Trophoblast cell (in vitro differentiated cells and primary cell): Measurements from ENCODE around the gene RHNO1.

ENCODE experiments used
- DNase-seq, 2 donors: peaks; one replicate each; pipeline ENCODE4 v3.0.0-alpha.2; 2016
- H2AFZ ChIP-seq: 2 replicates; pipeline ENCODE4 v1.6.1; 2013; ENCODE audit warnings: low read length, moderate library complexity, mild to moderate bottlenecking; ENCODE audit not compliant: insufficient read depth, poor library complexity
- H2AK5ac ChIP-seq: 2 replicates; pipeline ENCODE4 v1.6.1; 2013; ENCODE audit warnings: mild to moderate bottlenecking, low read length
- H2BK120ac ChIP-seq: 2 replicates; pipeline ENCODE4 v1.6.1; 2013; ENCODE audit warnings: low read length, mild to moderate bottlenecking, moderate library complexity; ENCODE audit not compliant: insufficient read depth, poor library complexity
- H2BK12ac ChIP-seq: 2 replicates; pipeline ENCODE4 v1.6.1; 2013; ENCODE audit warnings: mild to moderate bottlenecking, low read length, moderate library complexity
- H2BK5ac ChIP-seq: 2 replicates; pipeline ENCODE4 v1.6.1; 2013; ENCODE audit warnings: low read length, low read depth, moderate library complexity, mild to moderate bottlenecking; ENCODE audit not compliant: poor library complexity
- H3K14ac ChIP-seq: 2 replicates; pipeline ENCODE4 v1.6.1; 2013; ENCODE audit warnings: mild to moderate bottlenecking, low read length
- H3K18ac ChIP-seq: 2 replicates; pipeline ENCODE4 v1.6.1; 2013; ENCODE audit warnings: mild to moderate bottlenecking, low read length
- H3K23ac ChIP-seq: 2 replicates; pipeline ENCODE4 v1.6.1; 2013; ENCODE audit warnings: low read length
- H3K27ac ChIP-seq: 2 replicates; pipeline ENCODE4 v1.5.1; 2013; ENCODE audit warnings: low read depth, mild to moderate bottlenecking, inconsistent platforms, low read length, moderate library complexity
- H3K27me3 ChIP-seq: 2 replicates; pipeline ENCODE4 v1.6.1; 2013; ENCODE audit warnings: inconsistent platforms, mild to moderate bottlenecking, low read length, moderate library complexity; ENCODE audit not compliant: insufficient read depth
- H3K36me3 ChIP-seq, 2 experiments: 1 replicate in 1 of 2; 2 replicates in 1 of 2; pipeline ENCODE4 v1.6.1; 2013; ENCODE audit warnings: low read length in 2 of 2, mild to moderate bottlenecking in 2 of 2, moderate library complexity in 1 of 2; ENCODE audit not compliant: insufficient read depth in 2 of 2, control insufficient read depth in 1 of 2
- H3K4ac ChIP-seq: 2 replicates; pipeline ENCODE4 v1.6.1; 2013; ENCODE audit warnings: low read depth, mild to moderate bottlenecking, low read length, moderate library complexity
- H3K4me1 ChIP-seq, 2 experiments: 1 replicate in 1 of 2; 2 replicates in 1 of 2; pipeline ENCODE4 v1.6.1; 2013; ENCODE audit warnings: low read length in 2 of 2, mild to moderate bottlenecking in 2 of 2, moderate library complexity in 1 of 2; ENCODE audit not compliant: insufficient read depth in 2 of 2, control insufficient read depth in 1 of 2
- H3K4me2 ChIP-seq: 2 replicates; pipeline ENCODE4 v1.6.1; 2013; ENCODE audit warnings: inconsistent platforms, mild to moderate bottlenecking, low read length, moderate library complexity
- H3K4me3 ChIP-seq: 2 replicates; pipeline ENCODE4 v1.5.1; 2013; ENCODE audit warnings: mild to moderate bottlenecking, low read depth, low read length, inconsistent platforms
- H3K79me1 ChIP-seq: one replicate; pipeline ENCODE4 v1.6.1; 2013; ENCODE audit warnings: low read length
- H3K79me2 ChIP-seq: 2 replicates; pipeline ENCODE4 v1.6.1; 2013; ENCODE audit warnings: low read length, mild to moderate bottlenecking; ENCODE audit not compliant: control insufficient read depth, insufficient read depth, poor library complexity
- H3K9ac ChIP-seq: 2 replicates; pipeline ENCODE4 v1.6.1; 2013; ENCODE audit warnings: mild to moderate bottlenecking, low read length
- H3K9me3 ChIP-seq: 2 replicates; pipeline ENCODE4 v1.6.1; 2013; ENCODE audit warnings: low read depth, mild to moderate bottlenecking, control low read depth, inconsistent platforms, low read length; ENCODE audit not compliant: insufficient read depth
- H4K12ac ChIP-seq: 2 replicates; pipeline ENCODE4 v1.6.1; 2013; ENCODE audit warnings: low read depth, mild to moderate bottlenecking, low read length, moderate library complexity
- H4K8ac ChIP-seq: 2 replicates; pipeline ENCODE4 v1.6.1; 2013; ENCODE audit warnings: low read depth, mild to moderate bottlenecking, low read length, moderate library complexity
- H4K91ac ChIP-seq: one replicate; pipeline ENCODE4 v1.6.1; 2013; ENCODE audit warnings: low read depth, mild to moderate bottlenecking, low read length, moderate library complexity
- WGBS: extraction: QIAGEN DNeasy Blood & Tissue Kit; methylation state at CpG from one replicate; pipeline ENCODE4 v1.1.7; 2013; ENCODE audit warnings: missing lambda C conversion rate; ENCODE audit not compliant: insufficient read length, insufficient coverage; ENCODE audit errors: extremely low coverage; 5-methylcytosine and 5-hydroxymethylcytosine counted together

The RHNO1 gene

DNA sequence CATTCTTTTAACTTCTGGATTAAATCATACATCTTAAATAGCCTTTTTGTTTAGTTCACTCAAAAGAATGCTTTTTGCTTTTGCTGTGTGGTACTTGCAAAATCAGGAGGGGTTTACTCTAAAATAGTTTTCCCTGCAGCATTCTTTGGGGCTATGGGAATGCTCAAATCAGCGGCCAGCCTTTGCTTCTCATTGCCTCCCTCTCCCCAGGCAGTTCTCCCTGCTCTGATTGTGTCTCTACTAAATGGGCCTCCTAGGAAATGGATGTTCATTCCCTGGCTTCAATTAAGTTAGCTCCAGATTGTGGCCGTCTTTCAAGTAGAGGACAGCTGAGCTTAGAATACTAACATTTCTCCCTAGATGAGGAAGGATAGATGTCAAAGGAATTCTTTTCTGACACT, 18.0 kb downstream of the RHNO1 start:
- Histone ChIP-seq H3K27ac (no peak overlapping the region), H3K79me1 (peaks cover 10% of the 10 kb centered on the region), H3K4me2 (no peak overlapping the region), H3K4me3 (no peak overlapping the region), H3K36me3 (no peaks in the 10 kb centered on the region), H3K9me3 (no peaks in the 10 kb centered on the region), H4K8ac (no peak overlapping the region), H3K4me1 (peaks cover 5 to 6% of the 10 kb centered on the region in 2 experiments), H3K27me3 (no peaks in the 10 kb centered on the region), H3K18ac (no peak overlapping the region), H2AK5ac (no peak overlapping the region), H3K9ac (no peak overlapping the region), H3K23ac (no peak overlapping the region), H3K14ac (no peak overlapping the region), H2BK120ac (no peak overlapping the region), H4K91ac (no peak overlapping the region), H4K12ac (no peak overlapping the region), H2BK12ac (no peak overlapping the region), H3K79me2 (peaks cover 8% of the 10 kb centered on the region), H3K4ac (no peak overlapping the region), H2AFZ (no peak overlapping the region), H2BK5ac (no peak overlapping the region)
- DNase-seq = no peak
- WGBS = no CpG with 5 or more reads among the region's 2 CpGs

DNA sequence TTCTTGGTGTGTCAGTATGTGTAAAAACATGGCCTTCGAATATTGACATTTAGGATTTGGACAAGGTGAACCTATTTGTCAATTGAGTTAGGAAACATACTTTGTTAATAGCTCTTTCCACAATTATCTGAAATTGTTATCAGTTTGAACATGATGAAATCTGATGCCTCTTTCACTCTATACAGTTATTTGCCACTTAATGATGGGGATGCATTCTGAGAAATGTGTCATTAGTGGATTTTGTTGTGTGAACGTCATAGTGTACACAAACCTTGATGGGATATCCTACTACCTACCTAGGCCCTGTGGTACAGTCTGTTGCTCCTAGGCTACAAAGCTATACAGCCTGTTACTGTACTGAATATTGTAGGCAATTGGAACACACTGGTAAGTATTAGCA, 18.5 kb downstream of the RHNO1 start:
- Histone ChIP-seq H3K36me3 (no peaks in the 10 kb centered on the region), H3K4ac (no peak overlapping the region), H3K27me3 (no peaks in the 10 kb centered on the region), H3K79me1 (peaks cover 6% of the 10 kb centered on the region), H3K14ac (no peak overlapping the region), H3K18ac (no peak overlapping the region), H3K4me3 (no peak overlapping the region), H3K4me1 (peaks cover 2 to 3% of the 10 kb centered on the region in 2 experiments), H2BK120ac (no peak overlapping the region), H2BK12ac (no peak overlapping the region), H3K4me2 (no peak overlapping the region), H4K8ac (no peak overlapping the region), H3K79me2 (peaks cover 4% of the 10 kb centered on the region), H2AFZ (no peak overlapping the region), H4K91ac (no peak overlapping the region), H2AK5ac (no peak overlapping the region), H3K23ac (no peak overlapping the region), H4K12ac (no peak overlapping the region), H3K9me3 (no peaks in the 10 kb centered on the region), H3K9ac (no peak overlapping the region), H3K27ac (no peak overlapping the region), H2BK5ac (no peak overlapping the region)
- DNase-seq = peak in 1 of 2 donors; percentile 56
- WGBS = no CpG with 5 or more reads among the region's 2 CpGs

GRCh38 chr12:2897418-2897817, 20.4 kb downstream of the RHNO1 start:
- no peak overlapping the region for H2BK5ac ChIP-seq
- no peak overlapping the region for H3K14ac ChIP-seq
- no peak overlapping the region for H3K4me2 ChIP-seq
- H3K9ac ChIP-seq = no peak overlapping the region
- H2BK120ac ChIP-seq = no peak overlapping the region
- H3K79me1 ChIP-seq = no peaks in the 10 kb centered on the region
- H3K27ac ChIP-seq = no peak overlapping the region
- no peak overlapping the region for H4K8ac ChIP-seq
- no peak overlapping the region for H4K91ac ChIP-seq
- H3K9me3 ChIP-seq = no peaks in the 10 kb centered on the region
- H2BK12ac ChIP-seq = no peak overlapping the region
- H4K12ac ChIP-seq = no peak overlapping the region
- no peaks in the 10 kb centered on the region for H3K79me2 ChIP-seq
- H2AFZ ChIP-seq = no peak overlapping the region
- H3K36me3 ChIP-seq = no peaks in the 10 kb centered on the region
- no peak overlapping the region for H3K4me3 ChIP-seq
- WGBS = no CpG with 5 or more reads among the region's 5 CpGs
- H3K27me3 ChIP-seq = no peaks in the 10 kb centered on the region
- no peak overlapping the region for H2AK5ac ChIP-seq
- peaks cover 2 to 3% of the 10 kb centered on the region in 2 experiments for H3K4me1 ChIP-seq
- DNase-seq = no peak
- no peak overlapping the region for H3K23ac ChIP-seq
- no peak overlapping the region for H3K4ac ChIP-seq
- H3K18ac ChIP-seq = no peak overlapping the region

DNA sequence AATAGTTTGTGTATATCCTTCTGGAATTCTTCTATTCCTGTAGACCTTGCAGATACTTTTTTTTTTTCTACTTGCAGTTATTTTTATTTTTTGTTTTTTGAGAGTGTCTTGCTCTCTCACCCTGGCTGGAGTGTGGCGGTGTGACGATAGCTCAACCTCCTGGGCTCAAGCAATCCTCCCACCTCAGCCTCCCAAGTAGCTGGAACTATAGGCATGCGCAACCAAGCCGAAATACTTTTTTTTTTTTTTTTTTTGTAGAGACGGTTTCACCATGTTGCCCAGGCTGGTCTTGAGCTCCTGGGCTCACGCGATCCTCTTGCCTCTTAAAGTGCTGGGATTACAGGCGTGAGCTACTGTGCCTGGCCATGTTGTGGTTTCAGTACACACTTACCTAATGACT, 23.6 kb downstream of the RHNO1 start:
- Histone ChIP-seq H4K12ac (no peak overlapping the region), H3K79me2 (no peaks in the 10 kb centered on the region), H3K4me3 (no peak overlapping the region), H3K18ac (no peak overlapping the region), H3K79me1 (no peaks in the 10 kb centered on the region), H2AFZ (no peak overlapping the region), H2BK120ac (no peak overlapping the region), H4K8ac (no peak overlapping the region), H2BK12ac (no peak overlapping the region), H2AK5ac (no peak overlapping the region), H3K4me2 (no peak overlapping the region), H3K27ac (no peak overlapping the region), H3K9ac (no peak overlapping the region), H3K36me3 (no peaks in the 10 kb centered on the region), H3K23ac (no peak overlapping the region), H3K9me3 (no peaks in the 10 kb centered on the region), H3K4ac (no peak overlapping the region), H3K27me3 (no peaks in the 10 kb centered on the region), H2BK5ac (no peak overlapping the region), H4K91ac (no peak overlapping the region), H3K14ac (no peak overlapping the region), H3K4me1 (no peaks in the 10 kb centered on the region)
- no CpG with 5 or more reads among the region's 8 CpGs for WGBS
- no peak for DNase-seq
